ENCODE measurements around the gene PRELP. TPM values are rescaled to one million over a fixed set of nuclear protein-coding genes. Genes with fewer than 3 reads are reported as not detected.
A peak's percentile ranks its signal among the peaks of the same experiment; 100 is the strongest.

Gene PRELP
- total and polyA plus RNA-seq, 2 of the 8 experiments (the other 6 are each of a cell fraction or from before 2014, with no cell fraction given) = 0.13 to 0.23 TPM

GRCh38 chr1:203465948-203466347, 9.7 kb upstream of the PRELP start:
- no peak overlapping the region for H3K27ac ChIP-seq (ENCODE audit: low read depth, low read length)
- no peak overlapping the region for H3K14ac ChIP-seq (ENCODE audit: insufficient read length)
- no peaks in the 10 kb centered on the region for H3K36me3 ChIP-seq (ENCODE audit: control insufficient read depth in 2 of 4, insufficient read depth in 4 of 4, low read length in 3 of 4)
- no peak overlapping the region for H3K9ac ChIP-seq (replicated peaks in 1 of 4; ENCODE audit: extremely low read depth in 1 of 4, low read depth in 3 of 4, low read length in 3 of 4)
- H3K18ac ChIP-seq (ENCODE audit: extremely low read depth, low read length) = peak overlapping the region; percentile 38
- H3K4me1 ChIP-seq (replicated peaks in 1 of 4; ENCODE audit: control insufficient read depth in 3 of 4, insufficient read depth in 4 of 4, low read length in 3 of 4) = peaks cover 0 to 10% (median 3%) of the 10 kb centered on the region in 4 experiments; a peak in 4 of 7 replicates
- no peak overlapping the region for H2AFZ ChIP-seq (ENCODE audit: low read length)
- no peak overlapping the region for H3K4me3 ChIP-seq (ENCODE audit: extremely low read depth in 1 of 4, insufficient read depth in 2 of 4, low read depth in 3 of 4, low read length in 4 of 4)
- peak overlapping the region; percentile 60; the same call in 1 of the 2 replicates for H2BK12ac ChIP-seq (ENCODE audit: low read depth, low read length)
- no peak overlapping the region for H2BK120ac ChIP-seq (replicated peaks; ENCODE audit: low read depth, low read length)
- DNase-seq (ENCODE audit: low read depth in 1 of 2, low spot score in 2 of 2) (no peak), FAIRE-seq (no peak)
- H3K79me2 ChIP-seq (ENCODE audit: control insufficient read depth in 1 of 2, insufficient read depth in 2 of 2, low read length in 2 of 2) = no peaks in the 10 kb centered on the region
- 67% methylated on average over 7 of the region's 7 CpGs; no CpG with 5 or more reads in 1 of the 2 experiments for WGBS, 2 experiments (ENCODE audit: extremely low coverage in 1 of 2, insufficient coverage in 1 of 2, insufficient read length in 1 of 2, insufficient replicate concordance in 2 of 2, low coverage in 1 of 2, low lambda C conversion rate in 2 of 2, missing lambda C conversion rate in 1 of 2)
- no peak overlapping the region for H2BK20ac ChIP-seq (ENCODE audit: low read length)
- POLR2A ChIA-PET (ENCODE audit: partially characterized antibody) = no interaction called here
- no peak overlapping the region for H3K23ac ChIP-seq (ENCODE audit: insufficient read length)
- peak overlapping the region; percentile 51 for H4K91ac ChIP-seq (replicated peaks; ENCODE audit: insufficient read length, low read length)
- H3K56ac ChIP-seq (replicated peaks; ENCODE audit: insufficient read length, low read depth, low read length) = no peak overlapping the region
- H4K8ac ChIP-seq (ENCODE audit: extremely low read depth, insufficient read depth, low read length) = peak overlapping the region; percentile 62; the same call in 1 of the 2 replicates
- H3K27me3 ChIP-seq (replicated peaks in 1 of 4; ENCODE audit: control insufficient read depth in 3 of 4, extremely low read depth in 1 of 4, insufficient read depth in 3 of 4, low read length in 3 of 4) = no peaks in the 10 kb centered on the region; a peak in 1 of 7 replicates
- CTCF ChIA-PET (ENCODE audit: partially characterized antibody) = interaction anchor here (0.7 to 23.5 kb wide), 11 partner anchors 11 to 339 kb away, joined by 3 to 330 read pairs (median 4); partner anchors contain the start of genes FMOD and PRELP
- H3K9me3 ChIP-seq (ENCODE audit: insufficient read depth in 2 of 2, low read depth in 1 of 2, low read length in 1 of 2) = no peaks in the 10 kb centered on the region
- H3K79me1 ChIP-seq (ENCODE audit: low read depth, low read length) = no peaks in the 10 kb centered on the region
- H3K4me2 ChIP-seq (ENCODE audit: insufficient read depth in 1 of 2, low read depth in 2 of 2, low read length in 2 of 2) = no peak overlapping the region
- H3K4ac ChIP-seq (replicated peaks; ENCODE audit: insufficient read length, low read depth, low read length) = no peak overlapping the region
- 0 out of 2 replicates have a peak overlapping the region, but pooled peaks have one; percentile 24 for H2BK5ac ChIP-seq (ENCODE audit: low read depth, low read length)
- no peaks in the 10 kb centered on the region for H3K23me2 ChIP-seq (ENCODE audit: low read depth, low read length)
- no peaks in the 10 kb centered on the region for H4K20me1 ChIP-seq (replicated peaks in 1 of 2; ENCODE audit: control insufficient read depth in 1 of 2, insufficient read depth in 2 of 2, low read length in 2 of 2)
- H2BK15ac ChIP-seq (ENCODE audit: low read length) = 0 out of 2 replicates have a peak overlapping the region, but pooled peaks have one; percentile 31
- no peak overlapping the region for H2AK5ac ChIP-seq (ENCODE audit: low read depth, low read length)
- peak overlapping the region; percentile 33 for H4K5ac ChIP-seq (ENCODE audit: insufficient read length, low read depth, low read length)
- TF ChIP-seq JUN (IDR thresholded peaks at IDR 0.05; ENCODE audit: low read depth, low read length) (no peak), CHD1 (IDR thresholded peaks at IDR 0.05; ENCODE audit: low read depth, low read length) (no peak), E2F6 (IDR thresholded peaks at IDR 0.05) (no peak), EZH2 (IDR thresholded peaks at IDR 0.05; ENCODE audit: low read depth, low read length, severe bottlenecking) (no peak), TAF1 (IDR thresholded peaks at IDR 0.05; ENCODE audit: low read depth, low read length) (no peak)
- TF ChIP-seq, protein P1, sequence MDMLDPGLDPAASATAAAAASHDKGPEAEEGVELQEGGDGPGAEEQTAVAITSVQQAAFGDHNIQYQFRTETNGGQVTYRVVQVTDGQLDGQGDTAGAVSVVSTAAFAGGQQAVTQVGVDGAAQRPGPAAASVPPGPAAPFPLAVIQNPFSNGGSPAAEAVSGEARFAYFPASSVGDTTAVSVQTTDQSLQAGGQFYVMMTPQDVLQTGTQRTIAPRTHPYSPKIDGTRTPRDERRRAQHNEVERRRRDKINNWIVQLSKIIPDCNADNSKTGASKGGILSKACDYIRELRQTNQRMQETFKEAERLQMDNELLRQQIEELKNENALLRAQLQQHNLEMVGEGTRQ (IDR thresholded peaks at IDR 0.05; ENCODE audit: low read length) = 0 out of 2 replicates have a peak, but pooled peaks have one; percentile 3
